ENCODE results near the gene MRGPRG.

GRCh38 chr11:3170756-3171650, 47.6 kb downstream of the MRGPRG start:
- TF ChIP-seq POLR2AphosphoS5 (IDR thresholded peaks at IDR 0.05; ENCODE audit: borderline replicate concordance, low read depth, low read length) = no peak
- no peak for TF ChIP-seq EZH2 (IDR thresholded peaks at IDR 0.05)

All from SK-N-MC (cell line).